Keratinocyte (primary cell): ENCODE data around the gene TRIM73.
"Not testable (repeated sequence)": the region's sequence is repeated elsewhere in the genome, so short reads cannot be mapped to it uniquely, and the experiment has no call there.

Experiments
- CTCF ChIP-seq, 3 experiments: IDR thresholded peaks in 1 of 3; conservative IDR thresholded peaks in 1 of 3; optimal IDR thresholded peaks in 1 of 3; 2 replicates in 2 of 3; 3 replicates in 1 of 3; pipeline versions ENCODE3 to v1.5.1; 2011; ENCODE audit warnings: low read length in 3 of 3, mild to moderate bottlenecking in 3 of 3, moderate library complexity in 2 of 3, control low read depth in 1 of 3, inconsistent platforms in 1 of 3; ENCODE audit not compliant: insufficient read depth in 2 of 3; ENCODE audit errors: extremely low read depth in 1 of 3
- EZH2 ChIP-seq: IDR thresholded peaks from one replicate; pipeline ENCODE4 v1.6.1; 2012; ENCODE audit warnings: inconsistent platforms, mild to moderate bottlenecking, low read length, moderate library complexity

GRCh38 chr7:75400575-75400974 is 5.1 kb downstream of the TRIM73 start:
- TF ChIP-seq CTCF (optimal IDR thresholded peaks at IDR 0.05 in 1 of 3, IDR thresholded peaks at IDR 0.05 in 1 of 3, conservative IDR thresholded peaks at IDR 0.05 in 1 of 3; ENCODE audit: extremely low read depth in 1 of 3, insufficient read depth in 2 of 3, low read length in 3 of 3); EZH2: not testable (repeated sequence)
